Measurements from ENCODE around the gene RHBDL3.

The RHBDL3 gene

GRCh38 chr17:32266389-32267301 lies 1.0 kb downstream of the RHBDL3 start:
- DNase-seq (ENCODE audit: low spot score), result no peak

GRCh38 chr17:32267690-32268205 lies 2.1 kb downstream of the RHBDL3 start:
- peak; percentile 69 for DNase-seq (ENCODE audit: low spot score)

DNA sequence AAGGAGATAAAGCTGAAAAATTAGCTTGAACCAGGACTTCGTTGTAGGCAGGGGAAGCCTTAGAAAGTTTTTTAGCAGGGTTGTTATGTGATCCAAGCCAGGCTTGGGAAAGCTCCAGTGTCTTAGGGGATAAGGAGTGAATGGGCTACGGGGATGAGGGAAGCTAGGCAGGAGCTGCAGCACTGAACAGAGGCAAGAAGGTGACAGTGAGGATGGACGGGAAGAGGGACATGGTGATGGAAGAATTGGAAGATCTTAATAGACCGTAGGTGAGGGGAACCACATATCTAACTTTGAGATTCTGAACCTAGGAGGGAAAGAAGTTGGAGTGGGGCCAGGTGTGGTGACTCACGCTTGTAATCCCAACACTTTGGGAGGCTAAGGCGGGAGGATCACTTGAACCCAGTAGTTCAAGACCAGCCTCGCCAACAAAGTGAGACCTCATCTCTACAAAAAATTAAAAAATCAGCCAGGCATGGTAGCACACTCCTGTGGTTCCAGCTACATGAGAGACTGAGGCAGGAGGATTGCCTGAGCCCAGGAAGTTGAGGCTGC lies 3.2 kb downstream of the RHBDL3 start:
- no peak for DNase-seq (ENCODE audit: low spot score)

- no peak for DNase-seq (ENCODE audit: low spot score)
Measured at GRCh38 chr17:32269377-32269776, 3.7 kb downstream of the RHBDL3 start.

DNA sequence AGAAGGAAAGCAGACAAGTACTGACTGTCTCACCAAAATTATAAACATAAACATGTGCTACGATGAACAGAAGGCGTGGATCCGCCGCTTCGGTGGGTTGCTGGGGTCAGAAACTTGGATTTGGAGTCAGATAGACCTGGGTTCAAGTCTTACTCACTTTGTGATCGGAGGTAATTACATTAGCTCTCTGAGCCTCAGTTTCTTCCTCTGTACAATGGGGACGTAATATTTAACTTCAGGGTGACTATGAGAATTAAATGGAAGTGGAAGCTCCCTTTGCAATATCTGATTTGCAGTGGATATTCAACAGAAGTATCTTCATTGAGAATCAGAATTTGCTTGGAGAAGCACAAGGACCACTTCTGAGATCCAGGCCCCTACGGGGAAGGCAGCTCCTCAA lies 6.2 kb downstream of the RHBDL3 start:
- DNase-seq (ENCODE audit: low spot score), result no peak

DNA sequence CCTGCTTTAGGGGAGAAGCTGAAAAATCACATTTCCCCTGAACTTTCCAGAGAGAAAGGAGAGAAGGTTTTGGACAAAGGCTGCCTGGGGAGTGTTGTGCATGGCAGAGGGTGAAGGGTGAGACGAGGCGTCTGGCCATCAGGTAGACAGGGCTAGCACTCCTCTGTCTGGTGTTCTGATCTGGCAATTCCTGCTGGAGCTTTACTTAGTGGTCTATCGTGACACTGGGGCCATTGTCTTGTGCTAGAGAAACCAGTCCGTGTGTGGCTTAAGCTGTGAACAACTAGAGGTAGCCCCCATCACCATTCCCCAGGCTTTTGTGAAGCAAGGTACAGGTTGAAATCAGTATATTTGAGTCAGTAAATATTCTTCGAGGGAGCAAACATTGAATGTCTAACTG lies 8.5 kb downstream of the RHBDL3 start:
- DNase-seq (ENCODE audit: low spot score), result no peak

GRCh38 chr17:32274643-32275042 lies 9.0 kb downstream of the RHBDL3 start:
- no peak for DNase-seq (ENCODE audit: low spot score)

GRCh38 chr17:32275060-32276042 lies 9.7 kb downstream of the RHBDL3 start:
- DNase-seq (ENCODE audit: low spot score), result no peak

DNA sequence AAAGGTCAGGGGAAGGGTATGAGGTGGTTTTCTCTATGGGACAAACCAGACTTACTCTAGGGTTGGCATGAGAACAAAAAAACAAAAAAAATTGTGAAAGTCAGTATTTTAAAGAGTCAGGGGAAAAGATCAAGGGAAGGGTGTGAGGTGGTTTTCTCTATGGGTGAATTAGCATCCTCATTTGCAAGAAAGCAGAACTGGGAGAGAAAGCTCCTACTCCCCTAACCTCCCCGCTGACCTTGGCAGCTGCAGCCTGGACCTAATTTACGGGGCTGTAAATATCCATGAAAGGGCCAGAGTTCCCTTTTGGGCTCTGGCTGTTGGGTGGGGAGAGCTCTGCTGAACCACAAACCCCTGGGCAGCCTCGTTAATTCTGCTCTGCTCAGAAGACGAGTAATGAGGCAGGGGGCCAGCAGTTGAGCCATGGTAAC lies 10.6 kb downstream of the RHBDL3 start:
- no peak for DNase-seq (ENCODE audit: low spot score)

- no peak for DNase-seq (ENCODE audit: low spot score)
Measured at GRCh38 chr17:32277284-32277683, 11.7 kb downstream of the RHBDL3 start.

- no peak for DNase-seq (ENCODE audit: low spot score)
Measured at GRCh38 chr17:32278815-32279214, 13.2 kb downstream of the RHBDL3 start.

DNA sequence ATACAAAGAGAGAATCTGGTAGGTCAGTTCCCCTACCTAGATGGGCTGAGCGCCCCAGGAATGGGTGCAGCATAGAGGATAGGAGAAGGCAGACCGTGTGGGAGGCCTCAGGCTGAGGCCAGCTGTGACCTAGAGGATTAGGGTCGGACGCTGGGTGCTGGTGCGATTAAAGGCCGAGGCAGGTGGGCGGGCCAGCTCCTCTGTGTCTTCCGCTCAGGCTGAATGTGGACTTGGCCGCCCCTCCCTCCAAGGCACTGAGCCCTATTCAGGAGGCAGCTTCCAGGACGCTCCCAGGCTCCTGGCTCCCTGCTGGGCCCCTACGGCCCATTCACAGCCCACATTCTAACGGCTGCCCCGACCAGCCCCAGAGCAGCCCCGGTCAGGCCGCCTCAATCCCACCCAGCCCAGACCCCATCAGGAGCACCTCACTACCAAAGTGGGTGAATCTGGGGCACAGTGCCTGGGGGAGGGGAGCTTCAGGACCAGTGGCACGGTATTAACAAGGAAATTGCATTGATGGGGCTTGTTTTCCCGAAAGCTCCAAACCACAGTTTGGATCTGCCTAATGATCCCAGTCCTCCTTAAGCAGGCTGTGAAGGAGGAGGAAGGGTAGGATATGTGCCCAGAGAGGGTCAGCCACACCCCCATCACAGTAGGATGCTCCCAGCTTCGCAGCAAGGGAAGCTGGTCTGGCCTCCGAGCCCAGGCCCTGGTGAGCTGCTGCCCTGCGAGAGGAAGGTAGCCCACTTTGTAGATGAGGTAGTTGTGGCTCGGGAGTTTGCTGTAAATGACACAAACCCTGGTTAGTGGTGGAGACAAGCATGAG lies 14.5 kb downstream of the RHBDL3 start:
- DNase-seq (ENCODE audit: low spot score), result no peak

DNA sequence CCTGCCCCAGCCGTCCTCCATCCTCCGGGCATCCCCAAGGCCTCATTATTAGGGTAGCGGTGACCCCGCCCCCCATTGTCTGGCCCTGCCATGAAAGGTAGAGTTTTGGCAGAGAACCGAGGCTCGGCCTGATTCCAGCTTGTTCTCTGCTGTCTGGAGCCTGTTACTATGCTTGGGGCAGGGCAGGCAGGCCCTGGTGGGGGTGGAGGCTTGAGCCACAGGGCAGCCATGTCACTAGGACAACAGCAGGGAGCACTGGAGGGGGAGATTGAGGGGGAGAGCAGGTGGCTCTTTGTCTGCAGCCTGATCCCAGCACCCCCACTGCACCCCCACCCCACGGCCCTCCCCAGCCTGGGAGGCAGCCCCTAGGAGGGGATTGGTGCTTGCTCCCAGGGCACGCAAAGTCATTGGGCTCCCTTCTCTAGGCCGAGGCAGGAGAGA lies 15.4 kb downstream of the RHBDL3 start:
- DNase-seq (ENCODE audit: low spot score), result no peak

GRCh38 chr17:32283745-32284201 lies 18.1 kb downstream of the RHBDL3 start:
- no peak for DNase-seq (ENCODE audit: low spot score)

GRCh38 chr17:32285306-32285705 lies 19.7 kb downstream of the RHBDL3 start:
- DNase-seq (ENCODE audit: low spot score), result no peak

- peak; percentile 77 for DNase-seq (ENCODE audit: low spot score)
Measured at GRCh38 chr17:32285746-32286517, 20.3 kb downstream of the RHBDL3 start.

DNA sequence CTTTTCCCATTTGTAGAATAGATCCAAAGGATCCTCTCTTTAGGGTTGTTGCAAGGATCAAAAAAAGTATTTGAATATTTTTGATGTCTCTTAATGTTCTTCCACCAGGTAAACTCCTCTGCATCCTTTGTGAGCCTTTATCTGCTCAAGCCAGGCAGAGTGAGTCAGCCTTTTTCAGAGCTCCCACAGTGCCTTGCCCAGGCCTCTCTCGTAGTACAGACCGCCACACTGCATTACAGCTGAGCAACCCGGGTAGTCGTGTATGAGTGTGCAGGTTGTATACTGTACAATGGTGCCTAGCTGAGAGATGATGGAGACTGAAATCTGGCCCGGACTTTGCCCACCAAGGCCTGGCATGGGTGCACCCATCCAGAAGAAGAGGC lies 20.9 kb downstream of the RHBDL3 start:
- no peak for DNase-seq (ENCODE audit: low spot score)

DNA sequence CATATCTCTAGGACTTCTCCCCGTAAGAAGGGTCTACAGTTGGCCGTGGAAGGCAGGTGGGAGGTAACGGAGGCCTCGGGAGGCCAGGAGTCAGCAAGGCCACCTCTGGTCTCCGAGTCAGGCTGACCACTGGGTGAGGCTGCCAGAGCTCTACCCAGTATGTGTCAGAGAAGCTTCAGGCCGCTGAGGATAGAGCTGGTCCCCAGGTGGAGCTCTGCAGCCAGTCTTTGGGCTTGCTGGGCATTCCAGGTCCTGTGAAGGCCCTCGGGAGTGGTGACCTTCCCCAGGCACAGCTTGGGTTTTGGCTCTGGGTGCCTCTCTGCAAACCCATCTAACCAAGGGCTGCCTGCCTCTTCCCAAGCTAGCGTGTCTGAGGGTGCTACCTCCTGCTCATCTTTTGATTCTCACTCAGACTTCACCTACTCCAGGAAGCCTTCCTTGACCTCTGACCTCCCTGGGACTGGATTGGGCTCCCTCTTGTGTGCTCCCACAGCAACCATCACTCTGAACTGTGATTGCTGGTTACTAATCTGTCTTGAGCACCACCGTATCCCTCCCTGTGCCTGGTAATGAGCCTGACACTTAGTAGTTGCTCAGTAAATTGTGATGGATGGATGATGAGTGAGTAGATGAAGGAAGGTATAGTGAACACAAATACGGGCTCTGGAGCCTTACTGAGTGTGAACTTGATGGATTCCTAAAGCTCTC lies 22.3 kb downstream of the RHBDL3 start:
- no peak for DNase-seq (ENCODE audit: low spot score)

DNA sequence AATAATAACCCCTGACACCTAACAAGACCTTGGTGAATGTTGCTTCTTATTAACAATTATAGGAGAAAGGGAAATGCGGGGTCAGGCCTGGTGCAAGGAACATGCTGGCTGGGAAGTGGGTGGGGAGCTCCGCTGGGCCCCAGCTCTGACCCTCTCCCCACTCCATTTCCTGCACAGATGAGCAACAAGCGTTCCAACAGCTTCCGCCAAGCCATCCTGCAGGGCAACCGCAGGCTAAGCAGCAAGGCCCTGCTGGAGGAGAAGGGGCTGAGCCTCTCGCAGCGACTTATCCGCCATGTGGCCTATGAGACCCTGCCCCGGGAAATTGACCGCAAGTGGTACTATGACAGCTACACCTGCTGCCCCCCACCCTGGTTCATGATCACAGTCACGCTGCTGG lies 23.0 kb downstream of the RHBDL3 start:
- DNase-seq (ENCODE audit: low spot score), result no peak
